Upper lobe of left lung (tissue), 4 donors: ENCODE results near the gene PTPRN2.

Experiments used
- POLR2A ChIP-seq, 4 donors: fragments of 450-650 bp; IDR thresholded peaks; one replicate each; pipeline ENCODE4 v1.5.1; 2016 to 2017; ENCODE audit warnings: antibody characterized with exemption in 4 of 4, mild to moderate bottlenecking in 2 of 4
- TF ChIP-seq, protein P1 (sequence below), 6 experiments: fragments of 450-650 bp in 4 of 6; fragments of 200-600 bp in 2 of 6; sonication (generic) in 2 of 6; IDR thresholded peaks; one replicate each; pipeline ENCODE4 v1.5.1; 2016 to 2019; ENCODE audit warnings: antibody characterized with exemption in 6 of 6

GRCh38 chr7:157499835-157500153 is 1087.8 kb downstream of the PTPRN2 start:
- TF ChIP-seq, protein P1, sequence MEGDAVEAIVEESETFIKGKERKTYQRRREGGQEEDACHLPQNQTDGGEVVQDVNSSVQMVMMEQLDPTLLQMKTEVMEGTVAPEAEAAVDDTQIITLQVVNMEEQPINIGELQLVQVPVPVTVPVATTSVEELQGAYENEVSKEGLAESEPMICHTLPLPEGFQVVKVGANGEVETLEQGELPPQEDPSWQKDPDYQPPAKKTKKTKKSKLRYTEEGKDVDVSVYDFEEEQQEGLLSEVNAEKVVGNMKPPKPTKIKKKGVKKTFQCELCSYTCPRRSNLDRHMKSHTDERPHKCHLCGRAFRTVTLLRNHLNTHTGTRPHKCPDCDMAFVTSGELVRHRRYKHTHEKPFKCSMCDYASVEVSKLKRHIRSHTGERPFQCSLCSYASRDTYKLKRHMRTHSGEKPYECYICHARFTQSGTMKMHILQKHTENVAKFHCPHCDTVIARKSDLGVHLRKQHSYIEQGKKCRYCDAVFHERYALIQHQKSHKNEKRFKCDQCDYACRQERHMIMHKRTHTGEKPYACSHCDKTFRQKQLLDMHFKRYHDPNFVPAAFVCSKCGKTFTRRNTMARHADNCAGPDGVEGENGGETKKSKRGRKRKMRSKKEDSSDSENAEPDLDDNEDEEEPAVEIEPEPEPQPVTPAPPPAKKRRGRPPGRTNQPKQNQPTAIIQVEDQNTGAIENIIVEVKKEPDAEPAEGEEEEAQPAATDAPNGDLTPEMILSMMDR (IDR thresholded peaks at IDR 0.05), result no peak
- TF ChIP-seq POLR2A (IDR thresholded peaks at IDR 0.05), result no peak
